CD14-positive monocyte (primary cell): ENCODE measurements around the gene CYP3A4. TPM values are rescaled to one million over a fixed set of nuclear protein-coding genes. Genes with fewer than 3 reads are reported as not detected.

ENCODE experiments used
- DNase-seq, 3 donors: peaks; one replicate each; pipeline ENCODE4 v3.0.0-alpha.2; 2011 to 2022
- H2AFZ ChIP-seq: 2 replicates; pipeline ENCODE4 v1.6.0; 2012; ENCODE audit warnings: mild to moderate bottlenecking, low read depth, low read length, inconsistent platforms; ENCODE audit not compliant: insufficient read depth, poor library complexity, severe bottlenecking
- H3K27ac ChIP-seq, 2 donors: 1 replicate in 1 of 2; 2 replicates in 1 of 2; pipeline ENCODE4 v1.5.1; 2012 to 2013; ENCODE audit warnings: low read length in 2 of 2, control low read depth in 1 of 2, inconsistent platforms in 1 of 2, low read depth in 1 of 2, mild to moderate bottlenecking in 1 of 2
- H3K27me3 ChIP-seq, 2 donors: one replicate each; pipeline versions ENCODE4 v1.6.0 to v1.6.1; 2011 to 2013; ENCODE audit warnings: low read length in 2 of 2; ENCODE audit not compliant: control insufficient read depth in 2 of 2, insufficient read depth in 2 of 2
- H3K36me3 ChIP-seq, 2 donors: replicated peaks in 1 of 2; 1 replicate in 1 of 2; 2 replicates in 1 of 2; pipeline versions ENCODE4 v1.5.1 to v1.6.1; 2012 to 2013; ENCODE audit warnings: low read length in 2 of 2, control low read depth in 1 of 2, inconsistent platforms in 1 of 2, mild to moderate bottlenecking in 1 of 2; ENCODE audit not compliant: insufficient read depth in 2 of 2, control insufficient read depth in 1 of 2
- H3K4me1 ChIP-seq, 2 donors: 1 replicate in 1 of 2; 2 replicates in 1 of 2; pipeline versions ENCODE4 v1.5.1 to v1.6.1; 2012 to 2013; ENCODE audit warnings: low read length in 2 of 2, control low read depth in 1 of 2, inconsistent platforms in 1 of 2, mild to moderate bottlenecking in 1 of 2, moderate library complexity in 1 of 2; ENCODE audit not compliant: insufficient read depth in 2 of 2, control insufficient read depth in 1 of 2
- H3K4me2 ChIP-seq: replicated peaks from 2 replicates; pipeline ENCODE3; 2012; ENCODE audit warnings: low read length, moderate library complexity, mild to moderate bottlenecking; ENCODE audit not compliant: poor library complexity, severe bottlenecking; ENCODE audit errors: extremely low read depth
- H3K4me3 ChIP-seq, 3 experiments: fragments of 200-600 bp in 1 of 3; sonication (generic) in 1 of 3; replicated peaks in 1 of 3; 1 replicate in 2 of 3; 2 replicates in 1 of 3; pipeline ENCODE4 v1.5.1; 2011 to 2013; ENCODE audit warnings: low read length in 3 of 3, mild to moderate bottlenecking in 3 of 3, control low read depth in 2 of 3, low read depth in 2 of 3, inconsistent platforms in 1 of 3, moderate library complexity in 1 of 3
- H3K79me2 ChIP-seq: 2 replicates; pipeline ENCODE4 v1.6.0; 2012; ENCODE audit warnings: mild to moderate bottlenecking, control low read depth, inconsistent platforms, low read length, moderate library complexity; ENCODE audit not compliant: insufficient read depth
- H3K9ac ChIP-seq: 2 replicates; pipeline ENCODE4 v1.6.0; 2017; ENCODE audit warnings: low read length, mild to moderate bottlenecking; ENCODE audit not compliant: insufficient read depth, poor library complexity, severe bottlenecking
- H3K9me3 ChIP-seq, 2 donors: replicated peaks in 1 of 2; 1 replicate in 1 of 2; 2 replicates in 1 of 2; pipeline versions ENCODE4 v1.5.1 to v1.6.1; 2012 to 2013; ENCODE audit warnings: low read length in 2 of 2, control low read depth in 1 of 2; ENCODE audit not compliant: control insufficient read depth in 1 of 2, insufficient read depth in 1 of 2
- H4K20me1 ChIP-seq: 2 replicates; pipeline ENCODE4 v1.6.0; 2012; ENCODE audit warnings: mild to moderate bottlenecking, low read length, control low read depth, moderate library complexity; ENCODE audit not compliant: insufficient read depth
- H3K27ac Mint-ChIP-seq, 7 donors: one replicate each; pipeline ENCODE4 v1.8.0; 2020; ENCODE audit warnings: mild to moderate bottlenecking in 7 of 7, mixed read lengths in 7 of 7, moderate library complexity in 6 of 7, inconsistent platforms in 2 of 7
- H3K27me3 Mint-ChIP-seq, 3 donors: one replicate each; pipeline ENCODE4 v1.8.0; 2021 to 2022; ENCODE audit warnings: low read depth in 3 of 3, mild to moderate bottlenecking in 3 of 3, mixed read lengths in 3 of 3, moderate library complexity in 3 of 3, inconsistent platforms in 1 of 3
- H3K36me3 Mint-ChIP-seq, 2 donors: one replicate each; pipeline ENCODE4 v1.8.0; 2020; ENCODE audit warnings: mixed read lengths in 2 of 2, inconsistent platforms in 1 of 2, mild to moderate bottlenecking in 1 of 2
- H3K4me1 Mint-ChIP-seq: one replicate; pipeline ENCODE4 v1.8.0; 2020; ENCODE audit warnings: mild to moderate bottlenecking, mixed read lengths
- H3K4me3 Mint-ChIP-seq, 2 donors: one replicate each; pipeline ENCODE4 v1.8.0; 2020; ENCODE audit warnings: mild to moderate bottlenecking in 2 of 2, mixed read lengths in 2 of 2, moderate library complexity in 1 of 2
- H3K9me3 Mint-ChIP-seq, 7 donors: one replicate each; pipeline ENCODE4 v1.8.0; 2020 to 2022; ENCODE audit warnings: mixed read lengths in 7 of 7, mild to moderate bottlenecking in 6 of 7, moderate library complexity in 6 of 7, inconsistent platforms in 2 of 7
- CTCF ChIP-seq: fragments of 200-600 bp; IDR thresholded peaks from one replicate; pipeline ENCODE4 v1.8.0; 2022; ENCODE audit warnings: antibody characterized with exemption, mild to moderate bottlenecking
- WGBS: methylation state at CpG from one replicate; pipeline ENCODE4 v1.1.5; 2013; ENCODE audit warnings: missing lambda C conversion rate; ENCODE audit not compliant: insufficient coverage; 5-methylcytosine and 5-hydroxymethylcytosine counted together
- intact Hi-C, 2 donors: fragments of 100-400 bp; cut with micrococcal nuclease; formaldehyde crosslinking; loops; one replicate each; pipeline versions ENCODE4 v1.15.0 to v1.15.1; 2023
- polyA plus RNA-seq, 3 donors: library from polyadenylated mRNA; depleted of rRNA in 1 of 3; unstranded in 2 of 3; stranded (reverse) in 1 of 3; fragments of 300-500 nt in 2 of 3; fragments of >200 nt in 1 of 3; fragmentation: Illumina TruSeq in 2 of 3; gene quantifications; 1 replicate in 2 of 3; 2 replicates in 1 of 3; pipeline ENCODE4 v1.2.3, GENCODE V29; 2012 to 2021

Gene CYP3A4
- polyA plus RNA-seq, 3 donors, result not detected

GRCh38 chr7:99768471-99768870, 15.5 kb downstream of the CYP3A4 start:
- H3K27ac Mint-ChIP-seq, result no peak overlapping the region
- Histone ChIP-seq H3K9me3 (no peaks in the 10 kb centered on the region), H3K79me2 (no peaks in the 10 kb centered on the region), H3K27me3 (peaks cover 0 to 9% of the 10 kb centered on the region in 2 donors), H3K36me3 (no peaks in the 10 kb centered on the region), H3K4me3 (no peak overlapping the region), H4K20me1 (no peaks in the 10 kb centered on the region), H3K9ac (no peak overlapping the region), H2AFZ (no peak overlapping the region), H3K4me2 (no peak overlapping the region), H3K4me1 (no peaks in the 10 kb centered on the region), H3K27ac (no peak overlapping the region)
- no CpG with 5 or more reads among the region's 2 CpGs for WGBS
- no peak for TF ChIP-seq CTCF
- H3K4me3 Mint-ChIP-seq, result no peak overlapping the region
- DNase-seq, result no peak
- peaks cover 1% of the 10 kb centered on the region for H3K4me1 Mint-ChIP-seq
- intact Hi-C loops, result no loop called here
- H3K9me3 Mint-ChIP-seq, result peaks cover 0 to 4% (median 2%) of the 10 kb centered on the region in 7 donors
- H3K27me3 Mint-ChIP-seq, result peaks cover 8 to 17% (median 14%) of the 10 kb centered on the region in 3 donors
- H3K36me3 Mint-ChIP-seq, result no peaks in the 10 kb centered on the region

- H3K9me3 Mint-ChIP-seq, result peaks cover 0 to 4% (median 2%) of the 10 kb centered on the region in 7 donors
- no peak overlapping the region for H3K27ac ChIP-seq
- intact Hi-C loops, result no loop called here
- H3K9ac ChIP-seq, result no peak overlapping the region
- H3K4me3 Mint-ChIP-seq, result no peak overlapping the region
- WGBS, result no CpG with 5 or more reads among the region's 1 CpG
- no peak overlapping the region for H2AFZ ChIP-seq
- no peaks in the 10 kb centered on the region for H4K20me1 ChIP-seq
- no peak overlapping the region for H3K4me3 ChIP-seq
- peaks cover 1% of the 10 kb centered on the region for H3K4me1 Mint-ChIP-seq
- H3K27me3 ChIP-seq, result peaks cover 0 to 9% of the 10 kb centered on the region in 2 donors
- H3K27ac Mint-ChIP-seq, result no peak overlapping the region
- H3K4me2 ChIP-seq, result no peak overlapping the region
- no peak for TF ChIP-seq CTCF
- peaks cover 8 to 16% (median 14%) of the 10 kb centered on the region in 3 donors for H3K27me3 Mint-ChIP-seq
- no peaks in the 10 kb centered on the region for H3K36me3 ChIP-seq
- no peaks in the 10 kb centered on the region for H3K79me2 ChIP-seq
- H3K9me3 ChIP-seq, result no peaks in the 10 kb centered on the region
- no peaks in the 10 kb centered on the region for H3K4me1 ChIP-seq
- DNase-seq, result no peak
- H3K36me3 Mint-ChIP-seq, result no peaks in the 10 kb centered on the region
Observed at GRCh38 chr7:99767662-99768061, 16.3 kb downstream of the CYP3A4 start.
